ENCODE data around the gene TMEM164.

DNA sequence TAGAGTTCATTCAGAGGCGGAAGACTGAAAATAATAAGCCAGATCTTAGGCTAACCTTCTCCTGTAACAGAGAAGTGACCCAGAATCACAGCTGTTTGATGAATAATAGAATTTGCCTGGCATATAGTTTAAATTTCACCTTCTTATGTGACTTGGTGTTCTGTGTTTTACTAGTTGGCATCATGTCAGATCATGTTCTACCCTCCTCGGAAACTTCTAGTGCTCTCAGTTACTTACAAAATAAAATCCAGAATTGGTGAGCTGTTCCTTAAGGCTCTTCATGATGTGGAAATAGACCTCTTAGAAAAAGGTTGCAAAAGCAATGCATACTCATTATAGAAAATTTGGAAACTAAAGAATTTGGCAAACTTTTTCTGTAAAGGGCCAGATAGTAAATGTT lies 31.1 kb downstream of the TMEM164 start:
- TF ChIP-seq, protein P1, sequence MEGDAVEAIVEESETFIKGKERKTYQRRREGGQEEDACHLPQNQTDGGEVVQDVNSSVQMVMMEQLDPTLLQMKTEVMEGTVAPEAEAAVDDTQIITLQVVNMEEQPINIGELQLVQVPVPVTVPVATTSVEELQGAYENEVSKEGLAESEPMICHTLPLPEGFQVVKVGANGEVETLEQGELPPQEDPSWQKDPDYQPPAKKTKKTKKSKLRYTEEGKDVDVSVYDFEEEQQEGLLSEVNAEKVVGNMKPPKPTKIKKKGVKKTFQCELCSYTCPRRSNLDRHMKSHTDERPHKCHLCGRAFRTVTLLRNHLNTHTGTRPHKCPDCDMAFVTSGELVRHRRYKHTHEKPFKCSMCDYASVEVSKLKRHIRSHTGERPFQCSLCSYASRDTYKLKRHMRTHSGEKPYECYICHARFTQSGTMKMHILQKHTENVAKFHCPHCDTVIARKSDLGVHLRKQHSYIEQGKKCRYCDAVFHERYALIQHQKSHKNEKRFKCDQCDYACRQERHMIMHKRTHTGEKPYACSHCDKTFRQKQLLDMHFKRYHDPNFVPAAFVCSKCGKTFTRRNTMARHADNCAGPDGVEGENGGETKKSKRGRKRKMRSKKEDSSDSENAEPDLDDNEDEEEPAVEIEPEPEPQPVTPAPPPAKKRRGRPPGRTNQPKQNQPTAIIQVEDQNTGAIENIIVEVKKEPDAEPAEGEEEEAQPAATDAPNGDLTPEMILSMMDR (IDR thresholded peaks at IDR 0.05), result no peak
- no peak for TF ChIP-seq POLR2A (IDR thresholded peaks at IDR 0.05)

Data from heart left ventricle (tissue), 13 donors.